COLO668 (cell line): Measurements from ENCODE around the gene SYNCRIP.
"Not testable (repeated sequence)": the region's sequence is repeated elsewhere in the genome, so short reads cannot be mapped to it uniquely, and the experiment has no call there.

Experiments
- DNase-seq: peaks from one replicate; lab custom pipeline; 2025; ENCODE audit not compliant: unreplicated experiment; lab: John Stamatoyannopoulos, UW

Gene SYNCRIP

GRCh38 chr6:85642774-85643536 is at the start of gene SYNCRIP:
SYNCRIP (minus strand) TSS chr6:85642886; CDS start chr6:85641439, 1,447 bp downstream.
- DNase-seq: peak; percentile 97

- no peak for DNase-seq
These were observed 48.8 kb upstream of the SYNCRIP start for GRCh38 chr6:85691478-85691877.

GRCh38 chr6:85690071-85690470 is 47.4 kb upstream of the SYNCRIP start:
- DNase-seq: no peak

- no peak for DNase-seq
These were observed 43.0 kb upstream of the SYNCRIP start for GRCh38 chr6:85685713-85686112.

- no peak for DNase-seq
These were observed 42.1 kb upstream of the SYNCRIP start for GRCh38 chr6:85684809-85685171.

GRCh38 chr6:85684133-85684808 is 41.6 kb upstream of the SYNCRIP start:
- DNase-seq: no peak

GRCh38 chr6:85681899-85682298 is 39.2 kb upstream of the SYNCRIP start:
- DNase-seq: not testable (repeated sequence)

GRCh38 chr6:85680388-85680787 is 37.7 kb upstream of the SYNCRIP start:
- DNase-seq: no peak

GRCh38 chr6:85679445-85680123 is 36.9 kb upstream of the SYNCRIP start:
- no peak for DNase-seq

- peak; percentile 97 for DNase-seq
These were observed 36.1 kb upstream of the SYNCRIP start for GRCh38 chr6:85678602-85679444.

- no peak for DNase-seq
These were observed 35.4 kb upstream of the SYNCRIP start for GRCh38 chr6:85678026-85678601.

- no peak for DNase-seq
These were observed 34.7 kb upstream of the SYNCRIP start for GRCh38 chr6:85677234-85677956.

- no peak for DNase-seq
These were observed 33.5 kb upstream of the SYNCRIP start for GRCh38 chr6:85676086-85676729.

GRCh38 chr6:85675030-85675819 is 32.5 kb upstream of the SYNCRIP start:
- no peak for DNase-seq

GRCh38 chr6:85674604-85675003 is 31.9 kb upstream of the SYNCRIP start:
- no peak for DNase-seq

GRCh38 chr6:85673198-85674139 is 30.8 kb upstream of the SYNCRIP start:
- DNase-seq: no peak

- no peak for DNase-seq
These were observed 29.9 kb upstream of the SYNCRIP start for GRCh38 chr6:85672623-85673022.

- DNase-seq: no peak
These were observed 29.4 kb upstream of the SYNCRIP start for GRCh38 chr6:85672050-85672449.
